HEK293 (cell line): ENCODE measurements around the gene PGBD5.

Experiments
- CTCF ChIA-PET: fragments of 350-600 bp; formaldehyde crosslinking; extraction: SDS; loops from one replicate; lab custom pipeline; 2021; ENCODE audit warnings: antibody characterized with exemption; lab: Yijun Ruan, JAX
- POLR2A ChIA-PET: fragments of 300-600 bp; formaldehyde crosslinking; extraction: SDS; loops from one replicate; lab custom pipeline; 2020; ENCODE audit warnings: antibody characterized with exemption, inconsistent platforms; lab: Yijun Ruan, JAX
- H3K27ac ChIP-seq: fragments of 200-500 bp; sonication (Bioruptor generic); 2 replicates; pipeline ENCODE4 v1.5.1; 2014; ENCODE audit warnings: low read depth, low read length, control low read depth, inconsistent platforms; ENCODE audit errors: extremely low read depth
- H3K36me3 ChIP-seq, 2 experiments: fragments of 200-500 bp in 1 of 2; sonication (Bioruptor generic) in 1 of 2; 1 replicate in 1 of 2; 2 replicates in 1 of 2; pipeline ENCODE4 v1.5.1; 2014 to 2017; ENCODE audit warnings: inconsistent platforms in 2 of 2, low read length in 2 of 2; ENCODE audit not compliant: control insufficient read depth in 2 of 2, insufficient read depth in 1 of 2
- H3K4me1 ChIP-seq: fragments of 200-500 bp; sonication (Bioruptor generic); 2 replicates; pipeline ENCODE4 v1.5.1; 2014; ENCODE audit warnings: mild to moderate bottlenecking, low read length, inconsistent platforms; ENCODE audit not compliant: control insufficient read depth, insufficient read depth
- H3K4me3 ChIP-seq: 2 replicates; pipeline ENCODE4 v1.5.1; 2011; ENCODE audit warnings: low read depth, mild to moderate bottlenecking, control low read depth, low read length, moderate library complexity
- H3K9me3 ChIP-seq: fragments of 200-500 bp; sonication (Bioruptor generic); 2 replicates; pipeline ENCODE4 v1.5.1; 2014; ENCODE audit warnings: low read depth, low read length, inconsistent platforms; ENCODE audit not compliant: control insufficient read depth, insufficient read depth
- MZF1 ChIP-seq: fragments of 450-650 bp; formaldehyde crosslinking; IDR thresholded peaks from 2 replicates; pipeline ENCODE4 v1.5.1; 2017; ENCODE audit warnings: missing biosample characterization, missing genetic modification characterization, borderline replicate concordance
- OSR2 ChIP-seq: fragments of 450-650 bp; formaldehyde crosslinking; IDR thresholded peaks from 2 replicates; pipeline ENCODE4 v1.5.1; 2016; ENCODE audit warnings: missing biosample characterization, missing genetic modification characterization
- REST ChIP-seq: fragments of 450-650 bp; formaldehyde crosslinking; IDR thresholded peaks from 2 replicates; pipeline ENCODE4 v1.5.1; 2016; ENCODE audit warnings: missing biosample characterization, missing genetic modification characterization
- SCRT1 ChIP-seq: fragments of 450-650 bp; formaldehyde crosslinking; IDR thresholded peaks from 2 replicates; pipeline ENCODE4 v1.5.1; 2016; ENCODE audit warnings: missing biosample characterization, missing genetic modification characterization, borderline replicate concordance
- SCRT2 ChIP-seq: fragments of 450-650 bp; formaldehyde crosslinking; IDR thresholded peaks from 2 replicates; pipeline ENCODE4 v1.5.1; 2016; ENCODE audit warnings: missing biosample characterization, missing genetic modification characterization
- ZBTB1 ChIP-seq: fragments of 450-650 bp; formaldehyde crosslinking; IDR thresholded peaks from 2 replicates; pipeline ENCODE4 v1.5.1; 2016; ENCODE audit warnings: missing biosample characterization, missing genetic modification characterization
- ZNF132 ChIP-seq: fragments of 450-650 bp; formaldehyde crosslinking; IDR thresholded peaks from 2 replicates; pipeline ENCODE4 v1.5.1; 2017; ENCODE audit warnings: missing biosample characterization, missing genetic modification characterization, borderline replicate concordance
- ZNF157 ChIP-seq: fragments of 450-650 bp; formaldehyde crosslinking; IDR thresholded peaks from 2 replicates; pipeline ENCODE4 v1.5.1; 2016; ENCODE audit warnings: missing biosample characterization, missing genetic modification characterization
- ZNF16 ChIP-seq: fragments of 450-650 bp; formaldehyde crosslinking; IDR thresholded peaks from 2 replicates; pipeline ENCODE4 v1.5.1; 2016; ENCODE audit warnings: low read depth, missing biosample characterization, missing genetic modification characterization
- ZNF184 ChIP-seq: fragments of 450-650 bp; IDR thresholded peaks from 2 replicates; pipeline ENCODE4 v1.5.1; 2018; ENCODE audit warnings: missing biosample characterization, mild to moderate bottlenecking, missing genetic modification characterization
- ZNF223 ChIP-seq: fragments of 450-650 bp; formaldehyde crosslinking; IDR thresholded peaks from 2 replicates; pipeline ENCODE4 v1.5.1; 2016; ENCODE audit warnings: missing biosample characterization, missing genetic modification characterization
- ZNF266 ChIP-seq: fragments of 450-650 bp; formaldehyde crosslinking; IDR thresholded peaks from 2 replicates; pipeline ENCODE4 v1.5.1; 2016; ENCODE audit warnings: missing biosample characterization, missing genetic modification characterization, low read depth
- ZNF280D ChIP-seq: fragments of 450-650 bp; formaldehyde crosslinking; IDR thresholded peaks from 2 replicates; pipeline ENCODE4 v1.5.1; 2016; ENCODE audit warnings: missing biosample characterization, missing genetic modification characterization
- ZNF37A ChIP-seq: fragments of 450-650 bp; IDR thresholded peaks from 2 replicates; pipeline ENCODE4 v1.5.1; 2018; ENCODE audit warnings: missing biosample characterization, missing genetic modification characterization
- ZNF433 ChIP-seq: fragments of 450-650 bp; formaldehyde crosslinking; IDR thresholded peaks from 2 replicates; pipeline ENCODE4 v1.5.1; 2016; ENCODE audit warnings: missing biosample characterization, missing genetic modification characterization, low read depth
- ZNF48 ChIP-seq: fragments of 450-650 bp; formaldehyde crosslinking; IDR thresholded peaks from 2 replicates; pipeline ENCODE4 v1.5.1; 2016; ENCODE audit warnings: missing biosample characterization, missing genetic modification characterization
- ZNF510 ChIP-seq: fragments of 450-650 bp; formaldehyde crosslinking; IDR thresholded peaks from 2 replicates; pipeline ENCODE4 v1.5.1; 2018; ENCODE audit warnings: mild to moderate bottlenecking, missing genetic modification characterization, missing biosample characterization; ENCODE audit not compliant: insufficient replicate concordance
- ZNF513 ChIP-seq: fragments of 450-650 bp; IDR thresholded peaks from 2 replicates; pipeline ENCODE4 v1.5.1; 2018; ENCODE audit warnings: missing biosample characterization, missing genetic modification characterization
- ZNF785 ChIP-seq: fragments of 450-650 bp; formaldehyde crosslinking; IDR thresholded peaks from 2 replicates; pipeline ENCODE4 v1.5.1; 2016; ENCODE audit warnings: missing biosample characterization, missing genetic modification characterization
- ZNF843 ChIP-seq: fragments of 450-650 bp; formaldehyde crosslinking; IDR thresholded peaks from 2 replicates; pipeline ENCODE4 v1.5.1; 2016; ENCODE audit warnings: missing biosample characterization, missing genetic modification characterization
- ZSCAN23 ChIP-seq: fragments of 450-650 bp; formaldehyde crosslinking; IDR thresholded peaks from 2 replicates; pipeline ENCODE4 v1.5.1; 2016; ENCODE audit warnings: missing biosample characterization, missing genetic modification characterization

The PGBD5 gene

GRCh38 chr1:230321341-230321740, 104.8 kb downstream of the PGBD5 start:
- no peak for TF ChIP-seq ZNF184 (tag by site-specific recombination)
- no peak for TF ChIP-seq ZBTB1
- no peak for TF ChIP-seq ZNF843
- no peak for TF ChIP-seq ZNF433
- no peak for TF ChIP-seq ZNF280D (tag by site-specific recombination)
- no peak for TF ChIP-seq ZNF223 (tag by site-specific recombination)
- TF ChIP-seq REST (tag by site-specific recombination), result no peak
- POLR2A ChIA-PET, result no interaction called here
- no peak overlapping the region for H3K4me3 ChIP-seq
- H3K36me3 ChIP-seq, result peaks cover 0 to 12% of the 10 kb centered on the region in 2 experiments; a peak in 1 of 3 replicates
- CTCF ChIA-PET, result interaction anchor here (0.6 to 2.4 kb wide), 2 partner anchors 10 to 487 kb away, joined by 3 to 10 read pairs; no protein-coding TSS in a partner anchor
- peaks cover 8% of the 10 kb centered on the region for H3K4me1 ChIP-seq
- no peak overlapping the region for H3K27ac ChIP-seq
- no peaks in the 10 kb centered on the region for H3K9me3 ChIP-seq

- Histone ChIP-seq H3K4me1 (peaks cover 8% of the 10 kb centered on the region), H3K4me3 (no peak overlapping the region), H3K36me3 (peaks cover 0 to 12% of the 10 kb centered on the region in 2 experiments; a peak in 1 of 3 replicates), H3K9me3 (no peaks in the 10 kb centered on the region), H3K27ac (no peak overlapping the region)
- ChIA-PET CTCF (interaction anchor here (2.4 kb wide), 1 partner anchor 10 kb away, joined by 10 read pairs; no protein-coding TSS in a partner anchor), POLR2A (no interaction called here)
- TF ChIP-seq ZNF785 (tag by site-specific recombination) (no peak), MZF1 (tag by site-specific recombination) (no peak), ZNF510 (tag by site-specific recombination) (no peak), ZNF132 (no peak), ZNF48 (tag by site-specific recombination) (no peak), OSR2 (tag by site-specific recombination) (no peak), ZNF157 (tag by site-specific recombination) (no peak), ZNF266 (tag by site-specific recombination) (no peak), ZNF37A (tag by site-specific recombination) (no peak), ZNF513 (tag by site-specific recombination) (no peak), ZSCAN23 (no peak), SCRT1 (tag by site-specific recombination) (peak; percentile 38; the same call in 1 of the 2 replicates), ZNF16 (no peak), SCRT2 (tag by site-specific recombination) (peak; percentile 93)
Measured at GRCh38 chr1:230320804-230321203, 105.3 kb downstream of the PGBD5 start.
